HG03378 (cell line): ENCODE measurements around the gene KIAA1755.

ENCODE experiments used
- ATAC-seq: cut with Tn5 transposase; IDR thresholded peaks from one replicate; pipeline ENCODE4 v1.9.1; 2021; ENCODE audit warnings: mild to moderate bottlenecking, moderate library complexity; ENCODE audit not compliant: unreplicated experiment

KIAA1755 gene

GRCh38 chr20:38260378-38261053 is at the start of gene KIAA1755:
Gene KIAA1755 (minus strand): TSS chr20:38260735. CDS start chr20:38260500, 235 bp downstream.
- ATAC-seq, result no peak

GRCh38 chr20:38308447-38308846 is 47.9 kb upstream of the KIAA1755 start:
- ATAC-seq, result no peak

GRCh38 chr20:38308047-38308438 is 47.5 kb upstream of the KIAA1755 start:
- ATAC-seq, result no peak

- no peak for ATAC-seq
These were observed 47.0 kb upstream of the KIAA1755 start for GRCh38 chr20:38307371-38308046.

GRCh38 chr20:38306379-38306778 is 45.8 kb upstream of the KIAA1755 start:
- ATAC-seq, result no peak

- no peak for ATAC-seq
These were observed 45.0 kb upstream of the KIAA1755 start for GRCh38 chr20:38305541-38305940.

- no peak for ATAC-seq
These were observed 44.4 kb upstream of the KIAA1755 start for GRCh38 chr20:38304845-38305447.

- ATAC-seq, result no peak
These were observed 43.4 kb upstream of the KIAA1755 start, which contains the start of gene BPI for GRCh38 chr20:38303908-38304379. Gene BPI (plus strand): TSS chr20:38304156. CDS start chr20:38304224, 68 bp downstream.

GRCh38 chr20:38302786-38303185 is 42.3 kb upstream of the KIAA1755 start:
- ATAC-seq, result no peak

GRCh38 chr20:38301309-38301708 is 40.8 kb upstream of the KIAA1755 start:
- no peak for ATAC-seq

GRCh38 chr20:38300438-38300837 is 39.9 kb upstream of the KIAA1755 start:
- no peak for ATAC-seq

- ATAC-seq, result no peak
These were observed 39.4 kb upstream of the KIAA1755 start for GRCh38 chr20:38299963-38300362.

GRCh38 chr20:38298768-38299288 is 38.3 kb upstream of the KIAA1755 start:
- ATAC-seq, result no peak

GRCh38 chr20:38297916-38298674 is 37.6 kb upstream of the KIAA1755 start:
- no peak for ATAC-seq

- ATAC-seq, result no peak
These were observed 35.9 kb upstream of the KIAA1755 start for GRCh38 chr20:38296433-38296832.

GRCh38 chr20:38295811-38296210 is 35.3 kb upstream of the KIAA1755 start:
- ATAC-seq, result no peak

- ATAC-seq, result no peak
These were observed 33.6 kb upstream of the KIAA1755 start for GRCh38 chr20:38294076-38294591.

GRCh38 chr20:38293491-38294065 is 33.0 kb upstream of the KIAA1755 start:
- ATAC-seq, result no peak

- ATAC-seq, result no peak
These were observed 31.4 kb upstream of the KIAA1755 start for GRCh38 chr20:38291966-38292365.
